HG03095 (cell line): ENCODE data around the gene CEP83.
"Not testable (repeated sequence)": the region's sequence is repeated elsewhere in the genome, so short reads cannot be mapped to it uniquely, and the experiment has no call there.

Experiments used
- ATAC-seq: cut with Tn5 transposase; IDR thresholded peaks from one replicate; pipeline ENCODE4 v1.9.1; 2021; ENCODE audit warnings: moderate library complexity; ENCODE audit not compliant: unreplicated experiment

Gene CEP83

GRCh38 chr12:94459728-94460615 is at the start of gene CEP83:
Gene CEP83, minus strand, starts transcription at chr12:94459867. Its CDS starts 47,377 bp downstream, at chr12:94412490.
- peak; percentile 97 for ATAC-seq

GRCh38 chr12:94509317-94509716 is 49.6 kb upstream of the CEP83 start:
- ATAC-seq: no peak

- ATAC-seq: no peak
Observed at GRCh38 chr12:94507455-94507854, 47.8 kb upstream of the CEP83 start.

- no peak for ATAC-seq
Observed at GRCh38 chr12:94504386-94504785, 44.7 kb upstream of the CEP83 start.

GRCh38 chr12:94503619-94504018 is 44.0 kb upstream of the CEP83 start:
- ATAC-seq: no peak

- ATAC-seq: no peak
Observed at GRCh38 chr12:94500831-94501567, 41.3 kb upstream of the CEP83 start.

GRCh38 chr12:94498698-94499097 is 39.0 kb upstream of the CEP83 start:
- no peak for ATAC-seq

- no peak for ATAC-seq
Observed at GRCh38 chr12:94498073-94498472, 38.4 kb upstream of the CEP83 start.

GRCh38 chr12:94495445-94496115 is 35.9 kb upstream of the CEP83 start:
- no peak for ATAC-seq

GRCh38 chr12:94491489-94491888 is 31.8 kb upstream of the CEP83 start:
- no peak for ATAC-seq

GRCh38 chr12:94488463-94488862 is 28.8 kb upstream of the CEP83 start:
- peak; percentile 99 for ATAC-seq

GRCh38 chr12:94481734-94482133 is 22.1 kb upstream of the CEP83 start:
- ATAC-seq: no peak

- ATAC-seq: no peak
Observed at GRCh38 chr12:94469522-94469921, 9.9 kb upstream of the CEP83 start.

GRCh38 chr12:94460616-94460959 is 921 bp upstream of the CEP83 start:
- no peak for ATAC-seq

- ATAC-seq: peak; percentile 37
Observed at GRCh38 chr12:94458877-94459727, 565 bp downstream of the CEP83 start.

GRCh38 chr12:94457311-94457710 is 2.4 kb downstream of the CEP83 start:
- no peak for ATAC-seq

- ATAC-seq: not testable (repeated sequence)
Observed at GRCh38 chr12:94454318-94454717, 5.3 kb downstream of the CEP83 start.

- no peak for ATAC-seq
Observed at GRCh38 chr12:94445662-94446061, 14.0 kb downstream of the CEP83 start.

GRCh38 chr12:94437303-94437702 is 22.4 kb downstream of the CEP83 start:
- no peak for ATAC-seq

- ATAC-seq: no peak
Observed at GRCh38 chr12:94435511-94435927, 24.1 kb downstream of the CEP83 start.

GRCh38 chr12:94434171-94434570 is 25.5 kb downstream of the CEP83 start:
- no peak for ATAC-seq
